Endothelial cell of umbilical vein (primary cell): ENCODE measurements around the gene MGST3. TPM values are rescaled to one million over a fixed set of nuclear protein-coding genes. Genes with fewer than 3 reads are reported as not detected.

Experiments
- BruUV-seq: library from RNA; stranded (reverse); fragments of 400-500 nt; replicated peaks from 2 replicates; lab custom pipeline; 2021; lab: Mats Ljungman, UMichigan
- CTCF ChIA-PET: fragments of 300-600, 350-600 bp; sonication (Branson Sonifier 250); formaldehyde crosslinking; loops from one replicate; lab custom pipeline; 2021; ENCODE audit warnings: antibody characterized with exemption, inconsistent platforms; lab: Charles Lee
- POLR2A ChIA-PET: fragments of 300-600, 350-600 bp; sonication (Branson Sonifier 250); formaldehyde crosslinking; loops from one replicate; lab custom pipeline; 2021; ENCODE audit warnings: antibody characterized with exemption, inconsistent platforms; lab: Charles Lee
- DNase-seq: peaks from one replicate; pipeline ENCODE4 v3.0.0-alpha.2; 2011; ENCODE audit warnings: low read depth, low spot score
- FAIRE-seq: peaks from 2 replicates; lab custom pipeline; 2011; peaks lifted over from hg19 to GRCh38; lab: Jason Lieb, UNC
- H2AFZ ChIP-seq: 2 replicates; pipeline ENCODE4 v1.6.0; 2012; ENCODE audit warnings: low read depth, low read length, control low read depth, inconsistent platforms
- H3K27ac ChIP-seq: 2 replicates; pipeline ENCODE4 v1.5.1; 2011; ENCODE audit warnings: low read depth, mild to moderate bottlenecking, control low read depth, low read length, moderate library complexity; ENCODE audit not compliant: insufficient read depth
- H3K27me3 ChIP-seq, 2 experiments: 2 replicates each; pipeline versions ENCODE4 v1.6.0 to v1.6.1; 2011; ENCODE audit warnings: low read length in 2 of 2, mixed read lengths in 1 of 2; ENCODE audit not compliant: control insufficient read depth in 2 of 2, insufficient read depth in 2 of 2
- H3K36me3 ChIP-seq, 2 experiments: 2 replicates in 1 of 2; 3 replicates in 1 of 2; pipeline ENCODE4 v1.5.1; 2011; ENCODE audit warnings: low read length in 2 of 2, mild to moderate bottlenecking in 1 of 2, moderate library complexity in 1 of 2; ENCODE audit not compliant: control insufficient read depth in 2 of 2, insufficient read depth in 2 of 2; ENCODE audit errors: extremely low read depth in 1 of 2
- H3K4me1 ChIP-seq: 3 replicates; pipeline ENCODE4 v1.5.1; 2011; ENCODE audit warnings: mild to moderate bottlenecking, low read length; ENCODE audit not compliant: control insufficient read depth, insufficient read depth; ENCODE audit errors: extremely low read depth
- H3K4me2 ChIP-seq: 2 replicates; pipeline ENCODE4 v1.6.1; 2011; ENCODE audit warnings: low read length, control low read depth, mixed read lengths; ENCODE audit not compliant: insufficient read depth
- H3K4me3 ChIP-seq, 3 experiments: fragments of 200-600 bp in 1 of 3; sonication (generic), shearing (Covaris generic) in 1 of 3; replicated peaks in 1 of 3; 2 replicates each; pipeline ENCODE4 v1.5.1; 2011 to 2016; ENCODE audit warnings: control low read depth in 3 of 3, low read length in 3 of 3, mild to moderate bottlenecking in 2 of 3, inconsistent platforms in 1 of 3, low read depth in 1 of 3, moderate library complexity in 1 of 3; ENCODE audit not compliant: insufficient read depth in 1 of 3
- H3K79me2 ChIP-seq: 2 replicates; pipeline ENCODE4 v1.6.0; 2012; ENCODE audit warnings: low read length, inconsistent platforms; ENCODE audit not compliant: control insufficient read depth, insufficient read depth
- H3K9ac ChIP-seq: replicated peaks from 2 replicates; pipeline ENCODE3; 2011; ENCODE audit warnings: low read length, control low read depth; ENCODE audit not compliant: insufficient read depth; ENCODE audit errors: extremely low read depth
- H3K9me1 ChIP-seq: replicated peaks from 3 replicates; pipeline ENCODE4 v1.6.0; 2011; ENCODE audit warnings: mild to moderate bottlenecking, low read length; ENCODE audit not compliant: control insufficient read depth, insufficient read depth; ENCODE audit errors: extremely low read depth
- H3K9me3 ChIP-seq: replicated peaks from 2 replicates; pipeline ENCODE4 v1.5.1; 2012; ENCODE audit warnings: low read length, inconsistent platforms; ENCODE audit not compliant: control insufficient read depth, insufficient read depth
- H4K20me1 ChIP-seq: replicated peaks from 2 replicates; pipeline ENCODE3; 2011; ENCODE audit warnings: mild to moderate bottlenecking, low read length; ENCODE audit not compliant: control insufficient read depth, insufficient read depth; ENCODE audit errors: extremely low read depth
- EZH2 ChIP-seq: IDR thresholded peaks from 2 replicates; pipeline ENCODE4 v1.6.1; 2012; ENCODE audit warnings: borderline replicate concordance, low read depth, mild to moderate bottlenecking, moderate library complexity, low read length, inconsistent platforms; ENCODE audit not compliant: severe bottlenecking
- FOS ChIP-seq: IDR thresholded peaks from 2 replicates; pipeline ENCODE4 v1.6.1; 2011; ENCODE audit warnings: mild to moderate bottlenecking, low read length, moderate library complexity, borderline replicate concordance; ENCODE audit not compliant: insufficient read depth
- GATA2 ChIP-seq: IDR thresholded peaks from 2 replicates; pipeline ENCODE4 v1.7.0; 2011; ENCODE audit warnings: low read depth, mild to moderate bottlenecking, moderate library complexity, mixed read lengths, low read length; ENCODE audit not compliant: insufficient read length, insufficient read depth
- JUN ChIP-seq: IDR thresholded peaks from 2 replicates; pipeline ENCODE4 v1.6.1; 2011; ENCODE audit warnings: borderline replicate concordance, low read depth; ENCODE audit not compliant: insufficient read length, insufficient read depth
- MYC ChIP-seq: IDR thresholded peaks from one replicate; pipeline ENCODE4 v1.6.1; 2011; ENCODE audit warnings: mild to moderate bottlenecking, low read depth, low read length
- POLR2A ChIP-seq: IDR thresholded peaks from 2 replicates; pipeline ENCODE4 v1.6.1; 2012; ENCODE audit warnings: low read depth, mild to moderate bottlenecking, control low read depth, low read length
- POLR2AphosphoS5 ChIP-seq: IDR thresholded peaks from 2 replicates; pipeline ENCODE4 v1.6.1; 2012; ENCODE audit warnings: low read depth, mild to moderate bottlenecking, control low read depth, low read length, moderate library complexity; ENCODE audit not compliant: insufficient read depth
- dilution Hi-C: fragments of 300-500 bp; cut with MboI; formaldehyde crosslinking; loops from one replicate; pipeline ENCODE4 v1.15.0; 2019; ENCODE audit warnings: low sequenced_read_pairs; ENCODE audit not compliant: extremely low pct_ligation_motif_present
- intact Hi-C: fragments of 100-400 bp; cut with micrococcal nuclease; formaldehyde crosslinking; loops from one replicate; pipeline ENCODE4 v1.10.0; 2022
- polyA plus RNA-seq, 4 experiments: library from polyadenylated mRNA; depleted of rRNA in 3 of 4; stranded (reverse) in 3 of 4; unstranded in 1 of 4; fragments of >200 nt; gene quantifications; 2 replicates each; pipeline versions ENCODE4 v1.2.1 to v1.2.3, GENCODE V29; 2011 to 2012; ENCODE audit warnings: missing spikeins in 1 of 4
- total RNA-seq: library from RNA; stranded (reverse); gene quantifications from 2 replicates; pipeline ENCODE4 v1.2.3, GENCODE V29; 2021
- TF ChIP-seq, protein P1 (sequence below), 2 donors: IDR thresholded peaks; 1 replicate in 1 of 2; 2 replicates in 1 of 2; pipeline ENCODE4 v1.5.1; 2011; ENCODE audit warnings: low read length in 2 of 2, mild to moderate bottlenecking in 2 of 2, moderate library complexity in 2 of 2, control low read depth in 1 of 2, inconsistent platforms in 1 of 2, low read depth in 1 of 2; ENCODE audit not compliant: insufficient read depth in 1 of 2; ENCODE audit errors: extremely low read depth in 1 of 2
- TF ChIP-seq, protein P2 (sequence below): IDR thresholded peaks from 2 replicates; pipeline ENCODE4 v1.6.1; 2011; ENCODE audit not compliant: insufficient read depth, insufficient read length

The MGST3 gene
- total and polyA plus RNA-seq, 2 donors (not counting 3 experiments of a cell fraction or from before 2014, with no cell fraction given) = 164 to 288 TPM

DNA sequence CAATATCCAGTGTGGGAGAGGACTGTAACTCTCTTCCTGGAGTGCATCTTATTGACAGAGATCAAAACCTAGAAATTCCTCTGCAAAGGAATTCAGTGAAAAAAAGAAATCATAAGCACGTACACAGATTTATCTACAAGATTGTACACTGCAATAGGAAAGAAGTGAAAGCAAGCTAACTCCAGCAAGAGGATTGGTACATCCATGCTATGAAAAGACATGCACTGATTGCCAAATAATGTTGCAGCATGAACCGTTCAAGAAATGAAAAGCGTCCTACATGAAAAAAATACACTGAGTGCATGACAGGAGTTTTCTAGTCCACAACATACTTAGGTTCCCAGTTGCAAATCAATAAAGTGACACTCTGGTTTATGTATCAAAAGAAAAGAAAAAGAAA, 1.9 kb upstream of the MGST3 start:
- Histone ChIP-seq H2AFZ (no peak overlapping the region), H3K36me3 (no peaks in the 10 kb centered on the region), H3K4me1 (peaks cover 19% of the 10 kb centered on the region), H4K20me1 (no peaks in the 10 kb centered on the region), H3K4me3 (no peak overlapping the region), H3K27ac (no peak overlapping the region), H3K9me1 (no peaks in the 10 kb centered on the region), H3K9me3 (no peaks in the 10 kb centered on the region), H3K27me3 (peaks cover 4 to 12% of the 10 kb centered on the region in 2 experiments), H3K79me2 (peaks cover 23% of the 10 kb centered on the region), H3K4me2 (no peak overlapping the region), H3K9ac (no peak overlapping the region)
- intact Hi-C loops (no loop called here), dilution Hi-C loops (no loop called here)
- ChIA-PET CTCF (no interaction called here), POLR2A (no interaction called here)
- FAIRE-seq = no peak
- no peak for DNase-seq
- TF ChIP-seq, protein P1, sequence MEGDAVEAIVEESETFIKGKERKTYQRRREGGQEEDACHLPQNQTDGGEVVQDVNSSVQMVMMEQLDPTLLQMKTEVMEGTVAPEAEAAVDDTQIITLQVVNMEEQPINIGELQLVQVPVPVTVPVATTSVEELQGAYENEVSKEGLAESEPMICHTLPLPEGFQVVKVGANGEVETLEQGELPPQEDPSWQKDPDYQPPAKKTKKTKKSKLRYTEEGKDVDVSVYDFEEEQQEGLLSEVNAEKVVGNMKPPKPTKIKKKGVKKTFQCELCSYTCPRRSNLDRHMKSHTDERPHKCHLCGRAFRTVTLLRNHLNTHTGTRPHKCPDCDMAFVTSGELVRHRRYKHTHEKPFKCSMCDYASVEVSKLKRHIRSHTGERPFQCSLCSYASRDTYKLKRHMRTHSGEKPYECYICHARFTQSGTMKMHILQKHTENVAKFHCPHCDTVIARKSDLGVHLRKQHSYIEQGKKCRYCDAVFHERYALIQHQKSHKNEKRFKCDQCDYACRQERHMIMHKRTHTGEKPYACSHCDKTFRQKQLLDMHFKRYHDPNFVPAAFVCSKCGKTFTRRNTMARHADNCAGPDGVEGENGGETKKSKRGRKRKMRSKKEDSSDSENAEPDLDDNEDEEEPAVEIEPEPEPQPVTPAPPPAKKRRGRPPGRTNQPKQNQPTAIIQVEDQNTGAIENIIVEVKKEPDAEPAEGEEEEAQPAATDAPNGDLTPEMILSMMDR (IDR thresholded peaks at IDR 0.05; ENCODE audit: extremely low read depth in 1 of 2, insufficient read depth in 1 of 2, low read depth in 1 of 2, low read length in 2 of 2) = no peak
- TF ChIP-seq POLR2AphosphoS5 (no peak), MYC (no peak), GATA2 (no peak), EZH2 (no peak), JUN (no peak), POLR2A (no peak), FOS (no peak)
- TF ChIP-seq, protein P2, sequence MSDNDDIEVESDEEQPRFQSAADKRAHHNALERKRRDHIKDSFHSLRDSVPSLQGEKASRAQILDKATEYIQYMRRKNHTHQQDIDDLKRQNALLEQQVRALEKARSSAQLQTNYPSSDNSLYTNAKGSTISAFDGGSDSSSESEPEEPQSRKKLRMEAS = no peak
- no TSS peak for BruUV-seq
